ELF-1 (cell line): ENCODE measurements around the gene IL1RL2.

Source experiments
- DNase-seq: peaks from one replicate; pipeline ENCODE4 v3.0.0-alpha.2; 2016; ENCODE audit warnings: low read depth, low spot score

IL1RL2 gene

DNA sequence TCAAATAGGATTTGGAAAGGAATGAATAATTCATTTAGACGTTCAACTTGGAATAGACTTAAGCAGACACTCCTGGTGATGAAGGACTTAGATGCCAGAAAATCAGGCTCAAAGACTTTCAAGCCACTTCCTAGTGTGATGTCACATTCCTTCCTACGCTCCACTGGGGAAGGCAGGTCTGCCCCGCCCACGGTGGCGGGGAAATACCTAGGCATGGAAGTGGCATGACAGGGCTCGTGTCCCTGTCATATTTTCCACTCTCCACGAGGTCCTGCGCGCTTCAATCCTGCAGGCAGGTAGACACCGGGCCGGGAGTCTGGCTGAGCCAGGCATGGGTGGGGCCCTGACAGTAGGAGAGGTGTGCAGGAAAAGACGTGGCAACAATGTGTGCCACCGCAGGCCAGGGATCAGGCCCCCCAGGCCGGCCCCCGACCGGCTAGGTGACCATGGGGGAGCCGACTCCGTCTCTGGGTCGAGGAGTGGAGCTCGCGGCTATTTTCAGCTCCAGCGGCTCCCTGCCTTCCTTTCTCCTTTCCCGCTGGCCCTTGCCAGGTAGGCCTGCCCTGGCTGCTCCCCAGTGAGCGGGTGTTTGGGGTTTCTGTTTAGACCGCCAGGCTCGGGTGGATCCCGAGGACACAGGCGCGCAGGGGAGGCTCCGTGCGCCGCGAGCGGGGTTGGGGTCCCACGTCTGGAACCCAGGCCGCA lies at the start of gene IL1RL2:
TSS of gene IL1RL2 (plus strand) at position 233 of the 705 bp plus-strand sequence. CDS start 845 bp downstream, outside the sequence.
- peak; percentile 25 for DNase-seq

DNA sequence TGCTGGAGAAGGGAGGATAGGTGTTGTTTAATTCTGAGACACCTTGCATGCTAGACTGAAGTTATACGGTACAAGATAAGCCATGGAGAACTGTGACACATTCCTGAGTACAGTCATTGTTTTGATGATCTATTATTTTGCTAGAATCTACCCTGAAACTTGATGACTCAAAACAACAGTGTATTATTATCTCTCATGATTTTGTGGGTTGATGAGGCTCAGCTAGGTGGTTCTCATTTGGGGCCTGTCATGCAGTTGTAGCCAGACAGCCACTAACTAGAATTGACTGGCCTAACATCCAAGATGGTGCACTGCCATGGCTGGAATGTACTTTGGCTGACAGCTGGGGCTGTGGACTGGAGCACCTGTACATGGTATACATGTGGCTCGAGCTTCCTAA lies 49.7 kb upstream of the IL1RL2 start:
- DNase-seq, result no peak

DNA sequence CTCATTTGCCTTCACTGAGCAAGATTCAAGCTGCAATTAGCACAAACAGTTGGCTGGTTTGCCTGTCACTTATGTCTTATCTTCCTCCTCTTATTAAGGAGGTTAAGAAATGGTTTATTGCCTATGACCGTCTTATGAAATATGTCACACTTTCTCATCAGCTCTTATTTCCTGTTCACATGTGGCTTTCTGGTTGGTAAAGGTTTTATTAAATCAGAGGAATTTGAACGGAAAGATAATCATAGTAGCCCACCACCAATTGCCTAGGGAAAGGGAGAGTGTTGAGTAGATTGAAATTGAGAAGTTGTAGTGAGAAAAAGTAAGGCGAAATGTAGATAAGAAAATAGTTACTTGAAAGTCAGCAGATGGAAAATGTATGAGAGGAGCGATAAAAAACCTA lies 48.5 kb upstream of the IL1RL2 start:
- DNase-seq, result no peak

DNA sequence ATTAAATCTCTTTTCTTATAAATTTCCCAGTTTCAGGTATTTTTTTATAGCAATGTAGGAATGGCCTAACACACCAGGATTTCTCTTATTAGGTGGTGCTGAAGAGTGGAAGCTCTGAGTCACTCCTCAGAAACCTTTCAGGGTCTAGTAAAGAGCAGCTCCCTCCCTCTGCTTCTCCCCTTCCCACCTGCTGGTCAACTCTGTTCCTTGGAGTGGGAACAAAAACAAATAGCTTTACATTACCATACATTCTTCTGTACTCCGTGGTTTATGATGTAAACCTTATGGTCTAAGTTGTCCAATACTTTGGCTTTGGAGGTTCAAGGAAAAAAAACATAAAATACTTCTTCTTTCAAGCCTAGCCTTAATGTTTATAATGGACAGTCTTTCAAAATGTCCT lies 47.0 kb upstream of the IL1RL2 start:
- DNase-seq, result no peak

DNA sequence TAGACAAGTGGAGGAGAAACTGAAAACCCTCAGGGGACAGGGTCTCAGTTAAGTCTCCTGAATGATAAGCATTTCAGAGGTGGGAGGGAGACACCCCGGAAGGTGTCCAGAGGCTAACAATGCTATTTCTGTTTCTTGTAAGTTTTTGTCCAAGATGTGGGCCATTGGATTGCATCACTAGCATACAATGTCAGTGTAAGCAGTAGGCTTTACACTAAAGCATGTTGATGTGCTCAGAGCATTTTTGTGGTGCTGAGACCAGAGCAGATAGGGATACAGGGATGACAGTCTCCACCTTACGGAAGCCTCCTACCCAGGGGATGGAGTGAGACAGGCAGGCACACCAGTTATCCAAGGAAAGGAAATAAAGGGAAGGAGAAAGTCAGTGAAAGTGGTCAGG lies 46.4 kb upstream of the IL1RL2 start:
- DNase-seq, result no peak

DNA sequence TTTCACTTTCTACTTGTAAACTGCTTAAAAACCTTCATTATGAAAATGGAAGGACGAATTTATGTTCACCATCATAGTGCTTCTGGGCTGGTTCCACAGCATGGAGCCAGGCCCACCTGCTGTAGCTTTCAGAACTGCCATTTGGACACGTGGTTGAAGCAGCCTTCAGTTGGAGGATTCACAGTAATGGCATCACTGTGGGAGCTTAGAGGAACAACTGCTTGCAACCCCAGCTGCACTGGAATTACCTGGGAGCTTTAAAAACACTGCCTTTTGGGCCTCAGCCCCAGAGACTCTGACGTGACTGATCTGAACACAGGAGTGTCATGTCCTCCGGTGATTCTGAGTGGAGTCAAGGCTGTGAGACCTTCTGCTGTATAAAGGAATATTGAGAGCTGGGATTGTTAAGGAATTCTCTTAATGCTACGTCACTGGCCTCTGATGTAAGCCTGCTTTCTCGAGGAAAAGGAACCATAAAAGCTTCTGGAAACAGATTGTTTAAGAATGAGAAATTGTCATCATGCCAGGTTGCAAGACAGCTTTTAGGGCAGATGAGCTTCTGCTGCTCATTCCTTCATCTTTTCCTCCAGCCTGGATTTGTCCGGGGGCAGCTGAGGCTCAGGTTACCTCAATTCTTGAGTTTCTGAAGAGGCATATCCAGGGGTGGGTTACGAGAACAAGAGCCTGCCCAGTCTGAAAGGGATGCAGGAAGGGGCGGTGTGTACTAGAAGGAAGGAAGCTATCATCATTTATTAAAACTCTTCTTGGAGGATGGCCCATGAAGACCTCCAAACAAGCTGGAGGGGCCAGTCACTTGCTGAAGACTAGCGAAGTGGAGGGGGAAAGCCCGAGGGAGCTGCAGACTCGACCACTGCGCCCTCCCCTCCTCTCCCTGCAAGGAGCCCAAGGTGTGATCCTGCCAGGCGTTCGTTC lies 45.5 kb upstream of the IL1RL2 start:
- DNase-seq, result peak; percentile 19

DNA sequence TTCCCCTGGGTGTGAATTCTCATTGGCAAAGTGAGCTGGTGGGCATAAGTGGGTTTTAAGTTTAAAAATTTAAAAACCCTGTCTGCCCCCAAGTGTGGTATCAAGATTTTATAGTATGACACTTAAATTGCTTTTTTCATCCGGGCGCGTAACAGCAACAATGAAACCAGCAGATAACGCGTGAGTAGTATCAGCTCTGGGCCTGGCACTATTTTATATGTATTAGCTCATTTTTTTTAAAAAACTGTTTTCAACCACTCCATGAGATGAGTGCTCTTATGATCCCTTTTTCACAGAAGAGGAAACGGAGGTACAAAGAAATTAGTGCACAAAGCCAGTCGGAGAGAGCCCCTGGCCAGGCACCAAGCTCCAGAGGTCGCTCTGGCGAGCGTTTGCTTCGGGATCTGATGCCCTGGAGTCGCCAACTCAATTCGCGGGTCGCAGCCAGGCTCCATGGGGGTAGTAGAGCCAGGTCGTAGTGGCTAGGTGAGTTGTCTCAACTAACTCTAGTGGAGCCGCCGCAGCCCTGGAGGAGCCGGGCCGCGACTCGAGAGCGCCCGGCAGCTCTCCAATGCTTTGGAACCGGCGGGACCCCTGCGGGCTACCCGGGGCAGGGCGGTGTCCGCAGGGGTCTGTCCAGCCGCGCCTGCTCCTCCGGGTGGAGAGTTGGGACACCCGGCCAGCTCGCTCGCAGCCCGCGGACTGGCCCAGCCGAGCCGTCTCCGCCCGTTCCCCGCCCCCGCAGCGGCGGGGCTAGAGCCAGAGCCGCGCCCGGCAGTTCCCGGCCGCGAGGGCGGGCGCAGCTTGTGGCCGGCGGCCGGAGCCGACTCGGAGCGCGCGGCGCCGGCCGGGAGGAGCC lies 44.6 kb upstream of the IL1RL2 start, which contains the start of gene IL1R1:
TSS of gene IL1R1 (plus strand) at position 777 of the 859 bp plus-strand sequence. CDS start 14,979 bp downstream, outside the sequence.
- DNase-seq, result peak; percentile 78

DNA sequence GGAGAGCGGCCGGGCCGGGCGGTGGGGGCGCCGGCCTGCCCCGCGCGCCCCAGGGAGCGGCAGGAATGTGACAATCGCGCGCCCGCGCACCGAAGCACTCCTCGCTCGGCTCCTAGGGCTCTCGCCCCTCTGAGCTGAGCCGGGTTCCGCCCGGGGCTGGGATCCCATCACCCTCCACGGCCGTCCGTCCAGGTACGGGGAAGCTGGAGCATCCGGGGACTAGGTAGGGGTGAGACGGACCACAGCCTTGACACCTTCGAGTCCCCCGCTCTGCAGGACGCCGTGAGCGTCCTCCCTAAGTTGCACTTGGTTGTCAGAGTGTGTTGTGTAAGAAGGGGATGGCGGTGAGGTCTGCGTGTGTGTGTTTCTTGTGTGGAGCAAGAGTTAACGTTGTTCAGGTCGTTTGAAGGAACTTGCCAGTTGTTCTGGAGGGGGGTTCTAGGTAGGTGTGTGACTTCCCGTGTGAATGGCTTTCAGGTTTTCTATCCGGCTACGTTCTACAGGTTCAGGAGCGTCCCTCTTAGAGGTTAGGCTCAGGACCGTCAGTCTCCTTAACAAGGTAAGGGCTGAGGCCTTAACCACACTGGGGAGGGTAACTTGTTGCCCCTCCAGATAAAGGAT lies 43.9 kb upstream of the IL1RL2 start:
- peak; percentile 61 for DNase-seq

DNA sequence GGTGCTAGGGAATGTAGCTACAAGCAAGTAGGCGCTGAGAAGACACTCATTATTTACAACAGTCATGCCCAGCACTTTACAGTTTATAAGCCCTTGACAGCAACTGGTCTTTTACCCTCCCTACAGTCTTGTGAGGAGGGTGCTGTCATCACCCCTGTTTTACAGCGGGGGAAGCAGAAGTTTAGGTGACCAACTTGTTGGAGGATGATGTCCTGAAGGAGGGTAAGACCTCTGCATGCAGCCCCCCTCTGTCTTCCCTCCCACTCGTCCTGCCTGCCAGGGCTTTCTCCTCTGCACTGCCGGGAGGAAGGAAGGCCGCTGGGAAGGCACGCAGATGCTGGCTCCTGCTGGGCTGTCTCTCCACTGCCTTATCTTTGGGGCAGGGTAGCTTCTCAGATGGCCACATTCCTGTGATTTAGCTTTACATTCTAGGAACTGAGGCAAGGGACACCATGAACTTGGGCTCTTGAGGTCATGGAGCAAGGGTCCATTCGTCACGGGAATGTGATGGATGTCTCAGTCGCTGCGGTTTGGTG lies 43.3 kb upstream of the IL1RL2 start:
- DNase-seq, result peak; percentile 27

DNA sequence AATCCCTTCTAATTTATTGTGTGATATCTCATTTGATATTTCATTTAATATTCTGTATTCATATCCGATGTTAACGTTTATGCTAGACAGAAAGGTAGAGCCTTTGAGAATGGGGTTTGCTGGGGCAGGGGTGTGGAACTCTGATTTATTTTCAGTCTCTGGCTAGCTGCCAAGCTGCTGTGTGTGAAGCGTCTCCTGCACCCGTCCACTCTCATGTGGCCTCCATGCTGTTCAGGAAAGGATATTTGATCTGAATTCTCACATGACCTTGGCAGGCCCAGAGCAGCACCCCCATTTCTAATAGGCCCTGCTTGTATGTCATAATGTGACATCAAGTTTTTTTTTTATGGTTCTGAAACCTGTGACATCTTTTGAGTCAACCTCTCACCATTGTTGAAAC lies 42.7 kb upstream of the IL1RL2 start:
- DNase-seq, result no peak

DNA sequence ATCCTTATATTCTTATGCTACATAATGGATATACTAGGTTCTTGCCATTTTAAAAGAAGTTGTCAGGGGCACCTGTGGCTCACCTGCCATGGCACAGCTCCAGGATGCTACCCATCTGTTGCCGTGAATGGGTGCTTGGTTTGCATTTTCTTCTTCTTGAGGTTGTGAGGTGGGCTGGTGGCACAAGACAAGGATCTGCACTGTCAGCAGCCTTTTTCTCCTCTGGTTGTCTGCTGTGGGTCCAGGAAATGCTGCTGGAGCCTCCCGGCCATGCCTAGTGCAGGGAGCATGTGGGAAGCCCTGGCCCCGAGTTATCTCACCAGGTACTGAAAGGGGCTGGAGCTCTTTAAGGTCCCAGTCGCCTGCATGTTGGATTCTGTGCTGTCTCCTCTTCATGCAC lies 41.7 kb upstream of the IL1RL2 start:
- DNase-seq, result no peak

DNA sequence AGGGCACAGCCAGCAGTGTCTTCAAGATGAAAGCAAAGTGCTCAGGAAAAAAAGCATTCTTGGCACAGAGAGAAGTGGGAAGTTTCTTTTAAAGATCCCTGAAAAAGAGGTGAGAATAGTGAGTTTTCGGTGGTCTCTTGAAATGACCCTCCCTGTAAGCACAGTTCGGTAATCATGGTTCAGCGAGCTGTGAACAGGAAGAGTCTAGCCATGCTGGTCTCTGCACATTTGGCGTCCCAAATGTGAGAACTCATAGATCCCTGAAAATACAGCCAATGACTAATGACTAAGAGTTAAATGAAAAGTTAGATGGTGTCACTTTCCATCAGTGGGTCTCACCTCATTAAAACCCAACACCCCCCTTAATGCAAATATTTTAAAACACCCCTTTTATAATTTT lies 40.9 kb upstream of the IL1RL2 start:
- no peak for DNase-seq

DNA sequence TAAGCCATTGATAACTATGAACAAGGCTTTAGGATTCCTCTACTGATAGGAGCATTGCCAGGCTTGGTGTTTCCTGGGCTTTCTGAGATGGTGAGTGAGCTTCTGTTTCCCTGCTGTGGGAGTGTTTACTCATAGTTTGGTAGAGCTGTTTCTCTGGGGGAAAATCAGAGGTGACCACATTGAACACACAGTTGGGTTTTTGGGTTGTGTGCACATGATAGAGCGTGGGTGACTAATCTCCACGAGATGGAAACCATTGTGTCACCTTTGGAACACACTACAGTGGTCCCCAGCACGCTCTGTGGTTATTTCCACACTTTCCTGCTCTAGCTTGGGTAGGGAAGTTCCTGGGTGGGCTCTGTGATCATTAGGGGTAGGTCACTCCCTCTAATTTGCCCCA lies 38.9 kb upstream of the IL1RL2 start:
- no peak for DNase-seq

DNA sequence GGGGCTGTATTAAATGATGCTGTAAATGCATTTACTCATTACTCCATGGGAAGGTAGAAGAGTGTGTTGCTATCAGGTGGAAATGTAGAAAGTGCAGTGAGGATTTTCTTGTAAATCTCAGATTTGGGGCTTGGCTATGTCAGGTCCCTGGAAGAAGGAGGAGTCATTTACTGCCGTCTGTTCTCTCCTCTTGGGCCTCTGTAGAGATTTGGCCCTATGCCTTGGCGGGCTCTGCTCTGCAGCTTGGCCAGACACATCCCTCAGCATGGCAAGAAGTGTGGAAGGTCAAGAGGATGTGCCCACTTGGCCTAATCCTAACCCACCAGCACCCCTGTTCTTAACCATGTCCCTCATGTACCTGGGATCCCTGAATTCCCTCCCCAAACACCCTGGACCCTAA lies 37.6 kb upstream of the IL1RL2 start:
- no peak for DNase-seq

DNA sequence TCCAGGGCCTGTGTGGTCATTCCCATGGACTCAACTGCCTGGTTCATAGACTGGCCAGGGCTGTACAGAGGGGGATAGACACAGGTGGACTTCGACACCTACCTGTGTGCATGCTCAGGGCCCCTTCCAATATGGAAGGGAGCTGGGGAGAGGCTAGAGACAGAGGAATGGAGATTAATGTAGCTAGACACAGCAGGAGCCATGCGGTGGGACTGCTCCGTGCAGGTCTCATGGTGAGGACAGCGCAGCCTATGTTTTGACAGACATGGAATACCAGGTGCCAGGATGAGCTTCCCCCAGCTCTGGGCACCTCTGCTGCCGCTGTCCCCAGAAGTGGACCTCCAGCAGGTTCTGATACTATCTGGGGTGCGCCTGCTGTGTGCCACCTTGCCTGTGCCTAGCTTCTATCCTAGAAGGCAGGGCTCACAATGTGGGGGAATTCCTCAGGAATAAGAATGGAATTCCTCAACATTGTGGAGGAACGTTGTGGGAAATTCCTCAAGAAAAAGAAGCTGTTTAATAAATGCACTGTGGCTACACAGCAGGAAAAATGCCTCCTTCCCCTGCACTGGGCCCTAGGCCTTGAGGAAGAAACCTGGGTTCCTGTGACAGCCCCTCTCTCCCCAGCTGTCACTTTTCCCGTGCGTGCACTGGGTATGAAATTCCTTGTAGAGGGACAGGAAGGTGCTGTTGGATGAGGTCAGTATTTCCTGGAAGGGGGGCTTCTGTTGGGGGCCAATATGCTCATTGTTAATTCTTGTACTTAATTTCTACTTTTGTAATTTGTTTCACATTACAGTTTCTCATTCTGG lies 37.0 kb upstream of the IL1RL2 start:
- no peak for DNase-seq

DNA sequence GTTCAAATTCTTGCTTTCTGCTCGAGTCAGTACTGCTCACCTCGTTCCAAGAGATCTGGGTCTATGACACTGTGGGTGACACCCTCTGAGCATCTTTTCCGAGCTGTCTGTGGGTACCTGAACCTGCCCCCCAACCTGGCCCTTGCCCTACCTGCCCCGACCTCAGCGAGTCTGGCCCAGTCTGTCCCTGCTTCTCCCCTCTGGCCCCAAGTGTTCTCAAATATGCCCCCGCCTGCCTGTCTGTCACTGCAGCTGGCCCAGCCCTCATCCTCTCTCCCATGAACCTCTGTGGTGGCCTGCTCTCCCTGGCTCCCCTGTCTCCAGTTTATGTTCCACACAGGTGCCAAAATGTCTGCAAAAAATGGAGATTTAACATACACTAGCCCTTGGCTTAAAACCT lies 32.5 kb upstream of the IL1RL2 start:
- DNase-seq, result no peak

DNA sequence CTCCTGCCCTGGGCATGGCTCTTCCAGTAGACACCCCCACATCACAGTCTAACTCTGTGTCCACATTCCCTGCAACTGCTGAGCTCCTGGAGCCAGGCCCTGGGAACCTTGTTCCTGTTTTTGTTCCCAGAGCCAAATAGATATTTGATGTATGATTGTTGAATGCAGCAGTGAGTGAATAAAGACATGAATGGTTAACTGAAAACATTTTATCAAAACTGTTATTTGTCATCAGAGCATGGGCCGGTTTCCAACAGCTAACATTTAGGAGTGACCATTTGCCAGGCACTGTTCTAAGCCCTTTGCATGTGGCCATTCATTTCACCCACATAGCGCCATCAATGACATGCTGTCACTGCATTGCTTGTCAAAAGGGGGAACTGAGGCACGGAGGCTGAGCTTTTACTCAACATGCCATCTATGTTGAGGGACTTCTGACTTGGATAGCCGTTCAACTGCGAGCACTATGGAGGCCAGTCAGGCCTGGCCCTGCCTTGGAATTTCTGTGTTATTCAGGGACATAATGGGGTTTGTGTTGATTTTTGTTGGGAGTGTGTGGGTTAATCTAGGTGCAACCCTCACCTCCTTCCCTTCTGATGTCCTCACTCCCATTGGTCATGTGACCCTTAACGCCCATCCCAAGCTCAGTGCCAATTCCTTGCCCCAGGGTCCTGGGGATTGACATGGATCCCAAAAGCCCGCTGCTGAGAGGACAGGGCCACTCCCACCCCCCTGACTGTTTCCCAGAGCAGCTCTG lies 31.7 kb upstream of the IL1RL2 start:
- DNase-seq, result peak; percentile 43

DNA sequence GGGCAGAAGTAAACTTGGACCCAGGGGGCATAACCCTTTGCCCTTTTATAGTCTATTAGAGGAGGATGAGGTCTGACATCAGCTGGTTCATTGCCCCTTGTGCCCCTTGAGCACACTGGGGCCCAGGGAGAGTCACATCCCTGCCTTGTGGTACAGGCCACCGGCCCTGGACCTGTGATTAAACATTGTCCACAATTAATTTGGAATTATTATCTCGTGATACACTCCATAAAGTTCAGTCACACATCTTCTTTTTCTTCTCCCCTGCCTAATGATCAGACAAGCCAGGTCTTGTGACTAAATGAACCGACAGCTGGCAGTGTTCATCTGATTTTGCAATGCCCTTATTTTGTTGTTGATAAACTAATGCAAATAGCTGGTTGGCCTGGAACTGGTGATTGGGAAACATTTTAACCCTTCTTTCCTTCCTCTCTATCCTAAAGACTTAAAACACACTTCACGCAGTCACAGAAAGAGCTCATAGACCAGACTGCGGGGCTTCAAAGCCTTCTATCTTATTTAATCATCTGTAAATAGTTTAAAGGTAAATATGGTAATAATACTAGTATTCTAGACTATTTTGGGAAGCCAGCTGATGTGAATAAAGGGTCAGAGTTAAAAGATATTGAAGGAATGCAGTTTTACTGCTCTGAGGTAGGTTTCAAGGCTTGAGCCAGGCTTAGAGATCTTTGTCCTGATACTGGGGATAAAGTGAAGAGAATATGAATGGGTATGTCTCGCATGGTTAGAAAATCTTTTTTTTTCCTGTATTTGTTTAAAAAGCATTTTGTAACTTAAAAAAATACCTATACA lies 30.9 kb upstream of the IL1RL2 start:
- no peak for DNase-seq
